Body of pancreas (tissue), 4 donors: ENCODE results near the gene ANKRD44. TPM values are rescaled to one million over a fixed set of nuclear protein-coding genes. Genes with fewer than 3 reads are reported as not detected.
"Not testable (repeated sequence)": the region's sequence is repeated elsewhere in the genome, so short reads cannot be mapped to it uniquely, and the experiment has no call there.

Experiments used
- ATAC-seq: fragments of 150-250 bp; one replicate; pipeline ENCODE4 v1.9.1; 2016
- DNase-seq, 4 donors: peaks; one replicate each; pipeline ENCODE4 v3.0.0-alpha.2; 2019
- H3K27ac ChIP-seq, 4 donors: fragments of 200-600 bp; sonication (generic); 1 replicate in 3 of 4; 2 replicates in 1 of 4; pipeline versions ENCODE4 v1.5.1 to v1.6.1; 2016 to 2019; ENCODE audit warnings: mild to moderate bottlenecking in 1 of 4, mixed read lengths in 1 of 4, moderate library complexity in 1 of 4
- H3K27me3 ChIP-seq, 2 donors: fragments of 200-600 bp; sonication (generic); one replicate each; pipeline ENCODE4 v1.6.0; 2016; ENCODE audit warnings: mild to moderate bottlenecking in 1 of 2
- H3K36me3 ChIP-seq, 2 donors: fragments of 200-600 bp; sonication (generic); replicated peaks in 1 of 2; 2 replicates each; pipeline ENCODE4 v1.5.1; 2016; ENCODE audit warnings: low read depth in 2 of 2; ENCODE audit not compliant: insufficient read depth in 1 of 2
- H3K4me1 ChIP-seq: fragments of 200-600 bp; sonication (generic); one replicate; pipeline ENCODE4 v1.6.0; 2016
- H3K4me3 ChIP-seq, 2 donors: fragments of 200-600 bp; sonication (generic); 1 replicate in 1 of 2; 2 replicates in 1 of 2; pipeline ENCODE4 v1.5.1; 2016 to 2019
- H3K9me3 ChIP-seq, 3 donors: fragments of 200-600 bp; sonication (generic); 1 replicate in 2 of 3; 2 replicates in 1 of 3; pipeline ENCODE4 v1.5.1; 2016
- CTCF ChIP-seq, 7 experiments: fragments of 450-650 bp in 4 of 7; fragments of 200-600 bp in 3 of 7; sonication (generic) in 3 of 7; IDR thresholded peaks; one replicate each; pipeline ENCODE4 v1.5.1; 2016 to 2019; ENCODE audit warnings: antibody characterized with exemption in 7 of 7
- POLR2A ChIP-seq, 3 donors: fragments of 450-650 bp; IDR thresholded peaks; one replicate each; pipeline ENCODE4 v1.6.1; 2016; ENCODE audit warnings: antibody characterized with exemption in 3 of 3, mild to moderate bottlenecking in 2 of 3
- WGBS, 2 donors: methylation state at CpG; one replicate each; pipeline ENCODE4 v1.1.5; 2017; 5-methylcytosine and 5-hydroxymethylcytosine counted together
- intact Hi-C: fragments of 100-400 bp; cut with DNase I; formaldehyde crosslinking; loops from one replicate; pipeline ENCODE4 v1.15.1; 2023
- total RNA-seq, 2 donors: library from RNA; depleted of rRNA; stranded (reverse); fragments of >200 nt; gene quantifications; one replicate each; pipeline ENCODE4 v1.1.0, GENCODE V29; 2016

The ANKRD44 gene
- total RNA-seq, 2 donors from 2014 or later = 12.2 TPM

DNA sequence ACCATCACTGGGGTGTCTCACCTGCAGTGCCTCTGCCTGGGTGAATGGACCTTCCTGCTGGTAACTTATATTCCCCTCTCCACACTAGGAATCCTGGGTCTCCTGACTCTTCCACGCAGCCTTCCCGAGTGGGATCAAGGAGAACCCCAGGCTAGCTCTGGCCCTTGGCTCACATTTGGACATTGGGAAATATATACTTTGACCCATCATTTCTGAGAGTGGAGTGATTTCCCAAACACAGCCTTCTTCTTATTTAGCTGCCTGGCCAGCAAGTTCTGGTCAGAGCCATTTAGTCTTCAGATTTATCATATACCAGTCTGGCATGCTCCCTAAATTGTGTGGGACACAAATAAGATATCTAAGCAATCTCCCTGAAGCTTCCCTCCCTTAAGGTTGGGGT is 237.3 kb downstream of the ANKRD44 start:
- H3K36me3 ChIP-seq = no peaks in the 10 kb centered on the region
- ATAC-seq (no peak), DNase-seq (no peak)
- 65 to 75% methylated on average over 2 of the region's 2 CpGs for WGBS, 2 donors
- no peaks in the 10 kb centered on the region for H3K4me1 ChIP-seq
- no peak overlapping the region for H3K27ac ChIP-seq
- intact Hi-C loops = no loop called here
- no peak overlapping the region for H3K4me3 ChIP-seq
- no peaks in the 10 kb centered on the region for H3K9me3 ChIP-seq
- no peaks in the 10 kb centered on the region for H3K27me3 ChIP-seq
- TF ChIP-seq CTCF (IDR thresholded peaks at IDR 0.05) = no peak
- no peak for TF ChIP-seq POLR2A (IDR thresholded peaks at IDR 0.05)

- H3K27ac ChIP-seq = no peak overlapping the region
- no peak for ATAC-seq
- TF ChIP-seq CTCF (IDR thresholded peaks at IDR 0.05) = no peak
- TF ChIP-seq POLR2A (IDR thresholded peaks at IDR 0.05) = no peak
- no peak for DNase-seq
- no peaks in the 10 kb centered on the region for H3K4me1 ChIP-seq
- no peaks in the 10 kb centered on the region for H3K27me3 ChIP-seq
- 86 to 91% methylated on average over 3 of the region's 3 CpGs for WGBS, 2 donors
- H3K9me3 ChIP-seq = no peaks in the 10 kb centered on the region
- H3K4me3 ChIP-seq = no peak overlapping the region
- intact Hi-C loops = no loop called here
- H3K36me3 ChIP-seq = no peaks in the 10 kb centered on the region
Measured at GRCh38 chr2:197072533-197072932, 238.0 kb downstream of the ANKRD44 start.

- intact Hi-C loops = no loop called here
- 82 to 95% methylated on average over 1 of the region's 1 CpG for WGBS, 2 donors
- DNase-seq = no peak
- Histone ChIP-seq H3K4me1 (no peaks in the 10 kb centered on the region), H3K27ac (no peak overlapping the region), H3K36me3 (no peaks in the 10 kb centered on the region), H3K4me3 (no peak overlapping the region), H3K9me3 (no peaks in the 10 kb centered on the region), H3K27me3 (no peaks in the 10 kb centered on the region)
- TF ChIP-seq CTCF (IDR thresholded peaks at IDR 0.05) (no peak), POLR2A (IDR thresholded peaks at IDR 0.05) (no peak)
- ATAC-seq = no peak
Measured at GRCh38 chr2:197071790-197072436, 238.7 kb downstream of the ANKRD44 start.

- DNase-seq = no peak
- H3K27ac ChIP-seq = no peak overlapping the region
- intact Hi-C loops = no loop called here
- WGBS, 2 donors = 94 to 100% methylated on average over 1 of the region's 1 CpG
- H3K9me3 ChIP-seq = no peaks in the 10 kb centered on the region
- no peak for TF ChIP-seq POLR2A (IDR thresholded peaks at IDR 0.05)
- TF ChIP-seq CTCF (IDR thresholded peaks at IDR 0.05) = no peak
- H3K4me1 ChIP-seq = no peaks in the 10 kb centered on the region
- no peaks in the 10 kb centered on the region for H3K27me3 ChIP-seq
- no peaks in the 10 kb centered on the region for H3K36me3 ChIP-seq
- no peak overlapping the region for H3K4me3 ChIP-seq
- no peak for ATAC-seq
Measured at GRCh38 chr2:197071213-197071612, 239.4 kb downstream of the ANKRD44 start.

DNA sequence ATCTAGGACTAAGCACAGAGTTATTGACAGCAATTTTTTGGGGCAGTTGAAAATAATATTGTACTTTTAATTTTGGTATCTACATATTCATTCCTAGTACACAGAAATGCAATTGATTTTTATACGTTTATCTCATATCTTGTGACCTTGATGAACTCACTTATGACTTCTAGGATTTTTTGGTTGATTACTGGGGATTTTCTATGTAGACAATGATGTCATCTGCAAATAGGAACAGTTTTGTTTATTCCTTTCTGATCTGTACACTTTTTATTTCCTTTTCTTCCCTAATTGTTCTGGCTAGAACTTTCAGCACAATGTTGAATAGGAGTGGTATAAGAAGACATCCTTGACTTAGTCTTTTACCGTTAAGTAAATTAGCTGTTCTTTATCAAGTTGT is 240.6 kb downstream of the ANKRD44 start:
- Histone ChIP-seq H3K36me3 (no peaks in the 10 kb centered on the region), H3K9me3 (no peaks in the 10 kb centered on the region), H3K27ac (no peak overlapping the region), H3K4me3 (no peak overlapping the region), H3K4me1 (no peaks in the 10 kb centered on the region), H3K27me3 (no peaks in the 10 kb centered on the region)
- 47 to 50% methylated on average over 2 of the region's 2 CpGs for WGBS, 2 donors
- DNase-seq = no peak
- intact Hi-C loops = no loop called here
- no peak for TF ChIP-seq POLR2A (IDR thresholded peaks at IDR 0.05)
- TF ChIP-seq CTCF (IDR thresholded peaks at IDR 0.05) = no peak
- no peak for ATAC-seq

- intact Hi-C loops, H3K36me3 ChIP-seq, H3K27ac ChIP-seq, DNase-seq, H3K4me1 ChIP-seq, H3K27me3 ChIP-seq, H3K4me3 ChIP-seq, ATAC-seq, H3K9me3 ChIP-seq: not testable (repeated sequence)
- 64 to 86% methylated on average over 3 of the region's 3 CpGs for WGBS, 2 donors
Measured at GRCh38 chr2:197062574-197062973, 248.0 kb downstream of the ANKRD44 start.
